Heart right ventricle (tissue), 16 donors: Measurements from ENCODE around the gene PEAK3. TPM values are rescaled to one million over a fixed set of nuclear protein-coding genes. Genes with fewer than 3 reads are reported as not detected.

Experiments used
- ATAC-seq, 8 donors: fragments of 200-7000 bp; cut with Tn5 transposase; one replicate each; pipeline ENCODE4 v1.9.1; 2020; ENCODE audit warnings: mild to moderate bottlenecking in 8 of 8, moderate library complexity in 8 of 8, moderate number of reproducible peaks in 1 of 8
- DNase-seq, 2 donors: peaks; one replicate each; pipeline ENCODE4 v3.0.0-alpha.2; 2020
- H3K27ac ChIP-seq, 10 donors: fragments of 200-600 bp; sonication (generic) in 2 of 10; one replicate each; pipeline versions ENCODE4 v1.5.0 to v1.8.0; 2020 to 2022; ENCODE audit warnings: mild to moderate bottlenecking in 3 of 10
- H3K27me3 ChIP-seq, 7 donors: fragments of 200-600 bp; one replicate each; pipeline ENCODE4 v1.8.0; 2021 to 2022; ENCODE audit warnings: mild to moderate bottlenecking in 2 of 7
- H3K36me3 ChIP-seq, 9 donors: fragments of 200-600 bp; sonication (generic) in 1 of 9; one replicate each; pipeline versions ENCODE4 v1.5.0 to v1.8.0; 2020 to 2022; ENCODE audit warnings: mild to moderate bottlenecking in 2 of 9
- H3K4me1 ChIP-seq, 9 donors: fragments of 200-600 bp; sonication (generic) in 1 of 9; one replicate each; pipeline versions ENCODE4 v1.5.0 to v1.8.0; 2020 to 2022; ENCODE audit warnings: mild to moderate bottlenecking in 4 of 9
- H3K4me3 ChIP-seq, 10 donors: fragments of 200-600 bp; sonication (generic) in 2 of 10; one replicate each; pipeline versions ENCODE4 v1.5.0 to v1.8.0; 2020 to 2022; ENCODE audit warnings: mild to moderate bottlenecking in 7 of 10, moderate library complexity in 2 of 10
- H3K9me3 ChIP-seq, 11 donors: fragments of 200-600 bp in 10 of 11; sonication (generic) in 2 of 11; one replicate each; pipeline versions ENCODE4 v1.5.0 to v1.8.0; 2013 to 2022; ENCODE audit warnings: mild to moderate bottlenecking in 2 of 11, control low read depth in 1 of 11, moderate library complexity in 1 of 11
- CTCF ChIP-seq, 9 donors: fragments of 200-600 bp; sonication (generic) in 2 of 9; IDR thresholded peaks; one replicate each; pipeline versions ENCODE4 v1.5.0 to v1.8.0; 2021 to 2022; ENCODE audit warnings: antibody characterized with exemption in 9 of 9, mild to moderate bottlenecking in 5 of 9, moderate library complexity in 1 of 9
- WGBS, 2 donors: extraction: QIAGEN DNeasy Blood & Tissue Kit; methylation state at CpG; one replicate each; pipeline ENCODE4 v1.1.7; 2013; ENCODE audit warnings: inconsistent platforms in 1 of 2; 5-methylcytosine and 5-hydroxymethylcytosine counted together
- intact Hi-C, 10 donors: fragments of 100-400 bp; cut with DNase I; formaldehyde crosslinking; loops; one replicate each; pipeline versions ENCODE4 v1.11.1 to v1.14.2; 2022
- polyA plus RNA-seq, 2 donors: library from polyadenylated mRNA; stranded (reverse); fragments of 200-250 nt; gene quantifications; one replicate each; pipeline ENCODE4 v1.2.3, GENCODE V29; 2013
- total RNA-seq, 10 donors: library from RNA; stranded (reverse); fragmentation: NEBNext Ultra II Directional in 3 of 10; extraction: Animal tissue kit (Norgen Biotek cat#: 25700) in 3 of 10; gene quantifications; one replicate each; pipeline versions ENCODE4 v1.2.1 to v1.2.4, GENCODE V29; 2021 to 2023
- donor health status: Arrhythmogenic right ventricular cardiomyopathy.
- donor health status: ischemic (EF 13 %, LVEDD 7.1; RV severe dilation, severe dysfunction).
- donor health status: healthy with polysubstance abuse.
- donor health status: DM: no; HTN: yes; CAD: no.
- donor health status: DM: no; HTN: no; CAD: no.
- donor health status: ischemic (EF 25% LVEDD 6.9; RV normal size, moderate dysfunction).
- donor health status: ischemic (EF 25% LVEDD 5.7; RV mildly dilated, moderate dysfunction).
- donor health status: healthy.
- donor health status: DM: yes; HTN: yes; CAD: no.
- donor health status: Ischemic cardiomyopathy.
- donor health status: ischemic (EF 35%, LVEDD 5.7; RV mildly dilated, moderate dysfunction).
- donor health status: nonischemic (EF 11% LVEDD 7.7; RV severe dilation, severe dysfunction).
- donor health status: DM: yes; HTN: yes; CAD: no.
- donor health status: PGD.
- donor health status: ischemic (EF 29% LVEDD 5.4; RV normal size, mild dysfunction).
- donor health status: nonischemic (EF 23%, LVEDD 6.1; RV moderate dilation, normal function).

Gene PEAK3
- total and polyA plus RNA-seq, 12 donors = 0.11 to 1.1 (median 0.19) TPM

DNA sequence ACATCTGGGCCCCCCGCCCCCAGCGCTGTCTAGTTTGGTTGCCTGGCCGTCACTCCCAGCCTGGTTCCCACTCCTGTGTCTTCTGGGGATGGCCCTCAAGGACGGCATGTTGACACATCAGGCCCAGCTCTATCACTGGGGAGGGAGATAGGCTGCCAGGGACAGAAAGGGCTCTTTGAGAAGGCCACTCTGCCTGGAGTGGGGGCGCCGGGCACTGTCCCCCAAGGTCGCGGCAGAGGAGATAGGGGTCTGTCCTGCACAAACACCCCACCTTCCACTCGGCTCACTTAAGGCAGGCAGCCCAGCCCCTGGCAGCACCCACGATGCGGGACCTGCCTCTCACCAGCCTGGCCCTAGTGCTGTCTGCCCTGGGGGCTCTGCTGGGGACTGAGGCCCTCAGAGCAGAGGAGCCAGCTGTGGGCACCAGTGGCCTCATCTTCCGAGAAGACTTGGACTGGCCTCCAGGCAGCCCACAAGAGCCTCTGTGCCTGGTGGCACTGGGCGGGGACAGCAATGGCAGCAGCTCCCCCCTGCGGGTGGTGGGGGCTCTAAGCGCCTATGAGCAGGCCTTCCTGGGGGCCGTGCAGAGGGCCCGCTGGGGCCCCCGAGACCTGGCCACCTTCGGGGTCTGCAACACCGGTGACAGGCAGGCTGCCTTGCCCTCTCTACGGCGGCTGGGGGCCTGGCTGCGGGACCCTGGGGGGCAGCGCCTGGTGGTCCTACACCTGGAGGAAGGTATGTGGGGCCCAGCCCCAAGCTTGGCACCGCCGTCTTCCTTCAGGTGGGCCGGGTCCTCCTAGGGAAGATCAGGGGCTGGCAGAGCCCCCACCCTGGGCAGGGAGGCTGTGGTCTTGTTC, 32.7 kb downstream of the PEAK3 start, which contains the start of gene AMH:
Gene AMH, plus strand, starts transcription at position 314 of the 857 bp plus-strand sequence. Its CDS starts 10 bp downstream, at position 324.
- peaks cover 8 to 56% (median 47%) of the 10 kb centered on the region in 9 donors for H3K4me1 ChIP-seq
- peaks cover 10 to 46% (median 34%) of the 10 kb centered on the region in 9 donors for H3K36me3 ChIP-seq
- 74 to 78% methylated on average over 27 of the region's 27 CpGs for WGBS, 2 donors

DNA sequence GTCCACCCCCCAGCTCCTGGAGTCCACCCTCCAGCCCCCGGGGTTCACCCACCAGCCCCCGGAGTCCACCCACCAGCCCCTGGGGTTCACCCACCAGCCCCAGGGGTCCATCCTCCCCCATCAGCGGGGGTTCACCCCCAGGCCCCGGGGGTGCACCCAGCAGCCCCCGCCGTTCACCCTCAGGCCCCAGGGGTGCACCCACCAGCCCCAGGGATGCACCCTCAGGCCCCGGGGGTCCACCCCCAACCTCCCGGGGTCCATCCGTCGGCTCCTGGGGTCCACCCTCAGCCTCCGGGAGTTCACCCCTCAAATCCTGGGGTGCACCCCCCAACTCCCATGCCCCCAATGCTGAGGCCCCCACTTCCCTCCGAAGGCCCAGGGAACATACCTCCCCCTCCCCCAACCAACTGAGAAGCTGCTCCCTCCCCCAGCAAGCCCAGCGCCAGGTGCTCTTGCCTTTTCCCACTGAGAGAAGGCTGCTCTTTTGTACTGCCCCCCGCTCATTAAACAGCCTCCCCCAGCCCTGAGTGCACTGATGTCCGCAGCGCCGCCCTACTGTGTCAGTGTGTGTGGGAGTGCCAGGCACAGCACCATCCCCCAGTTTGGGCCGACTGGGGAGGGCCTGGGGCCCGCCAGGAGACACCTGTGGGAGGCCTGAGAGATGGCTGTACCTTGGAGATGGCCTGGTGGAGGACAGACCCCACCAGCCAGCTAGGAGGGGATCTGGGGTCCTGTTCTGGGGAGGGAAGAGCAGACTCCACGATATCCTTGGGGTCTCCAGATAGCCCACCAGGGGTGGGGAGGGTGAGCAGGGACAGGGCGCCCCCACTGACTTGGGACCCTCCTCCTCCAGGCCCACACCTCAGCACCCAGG, 33.6 kb downstream of the PEAK3 start:
- H3K4me1 ChIP-seq = peaks cover 8 to 51% (median 43%) of the 10 kb centered on the region in 9 donors
- peaks cover 13 to 55% (median 43%) of the 10 kb centered on the region in 9 donors for H3K36me3 ChIP-seq
- no peaks in the 10 kb centered on the region for H3K9me3 ChIP-seq
- H3K27me3 ChIP-seq = peaks cover 34 to 48% (median 41%) of the 10 kb centered on the region in 7 donors
- WGBS, 2 donors = 86 to 87% methylated on average over 18 to 21 of the region's 21 CpGs
- ATAC-seq (no peak), DNase-seq (no peak)
- intact Hi-C loops = no loop called here
- no peak for TF ChIP-seq CTCF (IDR thresholded peaks at IDR 0.05)
- no peak overlapping the region for H3K4me3 ChIP-seq
- H3K27ac ChIP-seq = no peak overlapping the region

More for the DNA sequence above, 32.7 kb downstream of the PEAK3 start, which contains the start of gene AMH:
- H3K27me3 ChIP-seq = peaks cover 36 to 57% (median 50%) of the 10 kb centered on the region in 7 donors
- H3K9me3 ChIP-seq = no peaks in the 10 kb centered on the region
- no peak within 1 kb of the TSS for H3K27ac ChIP-seq
- intact Hi-C loops = no loop called here
- no peak for TF ChIP-seq CTCF (IDR thresholded peaks at IDR 0.05)
- no peak for DNase-seq
- peak in 2 of 8 donors; percentile 2 to 14 for ATAC-seq
- no peak within 1 kb of the TSS for H3K4me3 ChIP-seq

DNA sequence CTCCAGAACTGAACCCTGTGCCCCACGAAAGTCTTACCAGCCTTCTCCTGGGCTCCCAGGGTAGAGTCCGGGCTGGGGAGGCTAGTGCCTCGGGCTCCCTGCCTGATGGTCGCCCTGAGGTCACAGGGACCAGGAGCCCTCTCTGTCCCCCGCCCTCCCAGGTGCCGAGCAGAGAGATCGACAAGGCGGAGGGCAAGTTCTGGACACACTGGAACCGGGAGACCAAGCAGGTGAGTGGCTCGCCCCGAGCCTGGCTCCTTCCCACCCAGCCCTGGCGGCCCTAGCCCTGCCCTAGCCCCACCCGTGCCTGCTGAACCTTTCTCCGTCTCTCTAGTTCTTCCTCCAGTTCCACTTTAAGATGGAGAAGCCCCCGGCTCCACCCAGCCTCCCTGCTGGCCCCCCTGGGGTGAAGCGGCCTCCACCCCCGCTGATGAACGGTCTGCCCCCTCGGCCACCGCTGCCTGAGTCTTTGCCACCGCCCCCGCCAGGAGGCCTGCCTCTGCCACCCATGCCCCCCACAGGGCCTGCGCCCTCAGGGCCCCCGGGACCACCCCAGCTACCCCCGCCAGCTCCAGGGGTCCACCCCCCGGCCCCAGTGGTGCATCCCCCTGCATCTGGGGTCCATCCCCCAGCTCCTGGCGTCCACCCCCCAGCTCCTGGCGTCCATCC, 34.4 kb downstream of the PEAK3 start:
- intact Hi-C loops = no loop called here
- peaks cover 8 to 49% (median 36%) of the 10 kb centered on the region in 9 donors for H3K4me1 ChIP-seq
- peak overlapping the region in 3 of 10 donors; percentile 4 to 19 (median 6) for H3K27ac ChIP-seq
- TF ChIP-seq CTCF (IDR thresholded peaks at IDR 0.05) = no peak
- peaks cover 26 to 40% (median 33%) of the 10 kb centered on the region in 7 donors for H3K27me3 ChIP-seq
- no peak overlapping the region for H3K4me3 ChIP-seq
- peaks cover 13 to 63% (median 45%) of the 10 kb centered on the region in 9 donors for H3K36me3 ChIP-seq
- no peaks in the 10 kb centered on the region for H3K9me3 ChIP-seq
- DNase-seq = no peak
- ATAC-seq = no peak
- WGBS, 2 donors = 86 to 92% methylated on average over 28 of the region's 28 CpGs
